ENCODE measurements around the gene CLIC6.

CLIC6 gene

DNA sequence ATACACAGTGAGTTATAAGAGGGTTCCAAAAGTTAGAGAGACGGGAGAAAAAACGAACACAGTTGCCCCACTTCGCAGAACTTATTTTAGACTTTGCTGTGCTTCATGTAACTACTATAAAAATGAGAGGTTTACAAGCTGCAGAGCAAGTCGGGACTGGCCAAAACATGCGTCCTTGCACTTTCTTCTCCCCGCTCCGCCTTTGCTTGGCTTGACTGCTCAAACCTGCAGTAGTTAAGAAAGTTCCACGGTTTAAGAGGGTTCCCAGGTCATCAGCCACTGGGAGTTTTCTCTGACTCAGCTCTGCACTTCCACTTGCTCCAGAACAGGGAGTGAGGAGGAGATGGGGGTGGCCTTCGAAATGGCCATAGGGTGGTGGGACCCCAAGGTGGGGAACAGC is 36.2 kb downstream of the CLIC6 start:
- TF ChIP-seq, protein P1, sequence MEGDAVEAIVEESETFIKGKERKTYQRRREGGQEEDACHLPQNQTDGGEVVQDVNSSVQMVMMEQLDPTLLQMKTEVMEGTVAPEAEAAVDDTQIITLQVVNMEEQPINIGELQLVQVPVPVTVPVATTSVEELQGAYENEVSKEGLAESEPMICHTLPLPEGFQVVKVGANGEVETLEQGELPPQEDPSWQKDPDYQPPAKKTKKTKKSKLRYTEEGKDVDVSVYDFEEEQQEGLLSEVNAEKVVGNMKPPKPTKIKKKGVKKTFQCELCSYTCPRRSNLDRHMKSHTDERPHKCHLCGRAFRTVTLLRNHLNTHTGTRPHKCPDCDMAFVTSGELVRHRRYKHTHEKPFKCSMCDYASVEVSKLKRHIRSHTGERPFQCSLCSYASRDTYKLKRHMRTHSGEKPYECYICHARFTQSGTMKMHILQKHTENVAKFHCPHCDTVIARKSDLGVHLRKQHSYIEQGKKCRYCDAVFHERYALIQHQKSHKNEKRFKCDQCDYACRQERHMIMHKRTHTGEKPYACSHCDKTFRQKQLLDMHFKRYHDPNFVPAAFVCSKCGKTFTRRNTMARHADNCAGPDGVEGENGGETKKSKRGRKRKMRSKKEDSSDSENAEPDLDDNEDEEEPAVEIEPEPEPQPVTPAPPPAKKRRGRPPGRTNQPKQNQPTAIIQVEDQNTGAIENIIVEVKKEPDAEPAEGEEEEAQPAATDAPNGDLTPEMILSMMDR (IDR thresholded peaks at IDR 0.05; ENCODE audit: poor library complexity, severe bottlenecking): no peak
- peak overlapping the region; percentile 41 for H3K27ac ChIP-seq (ENCODE audit: poor library complexity, severe bottlenecking)
- no peaks in the 10 kb centered on the region for H3K27me3 ChIP-seq (ENCODE audit: insufficient read depth, poor library complexity, severe bottlenecking)
- no peaks in the 10 kb centered on the region for H3K9me3 ChIP-seq (ENCODE audit: severe bottlenecking)
- peak; percentile 78 for ATAC-seq (ENCODE audit: low read depth)
- H3K4me1 ChIP-seq (ENCODE audit: insufficient read depth, poor library complexity, severe bottlenecking): peaks cover 15% of the 10 kb centered on the region
- no peak for DNase-seq (ENCODE audit: low spot score)
- no peaks in the 10 kb centered on the region for H3K36me3 ChIP-seq (ENCODE audit: low read depth)
- H3K4me3 ChIP-seq (ENCODE audit: severe bottlenecking): no peak overlapping the region

DNA sequence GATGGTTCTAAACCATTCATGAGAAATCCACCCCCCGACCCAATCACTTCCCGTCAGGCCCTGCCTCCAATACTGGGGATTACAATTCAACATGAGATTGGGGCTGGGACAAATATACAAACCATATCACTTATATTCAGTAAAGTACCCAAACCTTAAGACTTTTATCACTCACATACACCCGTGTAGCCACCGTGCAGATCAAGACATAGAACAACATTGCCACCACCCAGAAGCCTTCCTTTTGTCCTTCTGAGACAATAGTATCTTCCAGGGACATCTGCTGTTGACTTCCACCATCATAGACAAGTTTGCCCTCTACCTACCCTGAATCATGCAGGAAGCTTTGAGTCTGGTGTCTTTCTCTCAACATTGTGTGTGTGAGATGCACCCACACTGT is 37.5 kb downstream of the CLIC6 start:
- no peaks in the 10 kb centered on the region for H3K36me3 ChIP-seq (ENCODE audit: low read depth)
- no peak overlapping the region for H3K4me3 ChIP-seq (ENCODE audit: severe bottlenecking)
- TF ChIP-seq, protein P1 (IDR thresholded peaks at IDR 0.05; ENCODE audit: poor library complexity, severe bottlenecking): no peak
- DNase-seq (ENCODE audit: low spot score) (no peak), ATAC-seq (ENCODE audit: low read depth) (no peak)
- H3K27me3 ChIP-seq (ENCODE audit: insufficient read depth, poor library complexity, severe bottlenecking): no peaks in the 10 kb centered on the region
- H3K27ac ChIP-seq (ENCODE audit: poor library complexity, severe bottlenecking): no peak overlapping the region
- no peaks in the 10 kb centered on the region for H3K9me3 ChIP-seq (ENCODE audit: severe bottlenecking)
- H3K4me1 ChIP-seq (ENCODE audit: insufficient read depth, poor library complexity, severe bottlenecking): peaks cover 15% of the 10 kb centered on the region

DNA sequence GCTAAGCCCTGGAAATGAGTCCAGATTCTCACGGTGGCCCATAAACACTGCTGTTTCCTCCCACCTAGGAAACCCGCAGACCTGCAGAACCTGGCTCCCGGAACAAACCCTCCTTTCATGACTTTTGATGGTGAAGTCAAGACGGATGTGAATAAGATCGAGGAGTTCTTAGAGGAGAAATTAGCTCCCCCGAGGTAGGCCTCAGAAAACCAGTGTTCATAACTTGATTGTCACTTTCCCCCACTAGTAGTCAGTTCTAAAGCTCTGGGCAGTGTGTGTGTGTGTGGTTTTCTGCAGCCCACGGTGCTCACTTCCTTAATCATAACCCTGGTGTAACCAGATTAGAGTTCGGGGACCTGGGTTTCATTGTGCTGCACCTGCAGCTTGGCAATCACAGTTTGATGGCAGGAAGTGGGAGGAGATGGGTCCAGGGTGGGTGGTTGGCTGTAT is 39.1 kb downstream of the CLIC6 start:
- Histone ChIP-seq H3K27ac (ENCODE audit: poor library complexity, severe bottlenecking) (no peak overlapping the region), H3K27me3 (ENCODE audit: insufficient read depth, poor library complexity, severe bottlenecking) (no peaks in the 10 kb centered on the region), H3K9me3 (ENCODE audit: severe bottlenecking) (no peaks in the 10 kb centered on the region), H3K4me1 (ENCODE audit: insufficient read depth, poor library complexity, severe bottlenecking) (peaks cover 12% of the 10 kb centered on the region), H3K4me3 (ENCODE audit: severe bottlenecking) (no peak overlapping the region), H3K36me3 (ENCODE audit: low read depth) (no peaks in the 10 kb centered on the region)
- DNase-seq (ENCODE audit: low spot score) (no peak), ATAC-seq (ENCODE audit: low read depth) (no peak)
- TF ChIP-seq, protein P1 (IDR thresholded peaks at IDR 0.05; ENCODE audit: poor library complexity, severe bottlenecking): no peak

DNA sequence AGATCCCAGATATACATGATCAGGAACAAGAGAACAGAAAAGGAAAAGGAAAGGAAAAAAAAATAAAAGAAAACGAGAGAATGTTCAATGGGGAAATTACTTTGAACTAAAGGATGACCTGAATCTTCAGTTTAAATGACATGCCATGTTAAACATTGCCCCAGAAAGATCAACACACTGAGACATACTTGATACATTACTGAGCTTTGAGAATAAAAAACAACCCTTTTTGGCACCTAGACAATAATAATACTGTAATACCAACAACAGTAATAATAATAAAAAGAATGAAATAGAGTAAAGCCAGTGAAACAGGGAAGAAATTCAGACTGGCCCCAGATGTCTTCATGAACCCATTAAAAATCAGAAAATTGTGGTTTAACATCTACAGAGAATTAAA is 44.8 kb downstream of the CLIC6 start:
- Histone ChIP-seq H3K4me1 (ENCODE audit: insufficient read depth, poor library complexity, severe bottlenecking) (no peaks in the 10 kb centered on the region), H3K9me3 (ENCODE audit: severe bottlenecking) (no peaks in the 10 kb centered on the region), H3K36me3 (ENCODE audit: low read depth) (no peaks in the 10 kb centered on the region), H3K4me3 (ENCODE audit: severe bottlenecking) (no peak overlapping the region), H3K27ac (ENCODE audit: poor library complexity, severe bottlenecking) (no peak overlapping the region), H3K27me3 (ENCODE audit: insufficient read depth, poor library complexity, severe bottlenecking) (no peaks in the 10 kb centered on the region)
- DNase-seq (ENCODE audit: low spot score): no peak
- ATAC-seq (ENCODE audit: low read depth): no peak
- TF ChIP-seq, protein P1 (IDR thresholded peaks at IDR 0.05; ENCODE audit: poor library complexity, severe bottlenecking): no peak

DNA sequence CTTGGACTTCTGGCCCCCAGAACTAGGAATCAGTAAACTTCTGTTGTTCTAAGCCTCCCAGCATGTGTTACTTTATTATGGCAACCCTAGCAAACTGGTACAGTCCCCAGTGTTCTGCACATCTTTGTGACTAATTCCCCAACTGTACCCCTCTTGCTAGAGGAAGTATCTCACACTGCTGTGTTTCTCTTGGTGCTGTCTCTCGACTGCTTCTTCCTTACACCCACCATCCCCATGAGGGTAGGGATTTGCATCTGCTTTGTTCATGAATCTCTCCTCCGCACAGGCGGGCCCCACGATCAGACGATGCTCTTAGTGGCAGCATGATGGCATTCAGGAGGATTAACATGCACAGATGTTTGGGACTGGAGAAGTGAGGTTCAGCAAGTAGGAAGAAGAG is 46.7 kb downstream of the CLIC6 start:
- no peaks in the 10 kb centered on the region for H3K36me3 ChIP-seq (ENCODE audit: low read depth)
- TF ChIP-seq, protein P1 (IDR thresholded peaks at IDR 0.05; ENCODE audit: poor library complexity, severe bottlenecking): no peak
- no peaks in the 10 kb centered on the region for H3K4me1 ChIP-seq (ENCODE audit: insufficient read depth, poor library complexity, severe bottlenecking)
- H3K27ac ChIP-seq (ENCODE audit: poor library complexity, severe bottlenecking): no peak overlapping the region
- no peak overlapping the region for H3K4me3 ChIP-seq (ENCODE audit: severe bottlenecking)
- no peak for DNase-seq (ENCODE audit: low spot score)
- H3K9me3 ChIP-seq (ENCODE audit: severe bottlenecking): no peaks in the 10 kb centered on the region
- H3K27me3 ChIP-seq (ENCODE audit: insufficient read depth, poor library complexity, severe bottlenecking): no peaks in the 10 kb centered on the region
- no peak for ATAC-seq (ENCODE audit: low read depth)

Data from RWPE2 (cell line).